A549 (cell line): ENCODE data around the gene ANO3.

Source experiments
- BHLHE40 ChIP-seq: IDR thresholded peaks from 2 replicates; pipeline ENCODE4 v1.6.1; 2012; ENCODE audit warnings: low read depth, low read length, inconsistent platforms
- HDAC2 ChIP-seq: fragments of 200-600 bp; sonication (generic); IDR thresholded peaks from 2 replicates; pipeline ENCODE4 v1.6.1; 2016
- HEYL ChIP-seq: fragments of 250-450 bp; sonication (Bioruptor Pico); IDR thresholded peaks from 2 replicates; pipeline ENCODE4 v1.8.0; 2021; ENCODE audit warnings: mild to moderate bottlenecking, moderate library complexity
- POLR2A ChIP-seq: IDR thresholded peaks from 2 replicates; pipeline ENCODE4 v1.6.1; 2012; ENCODE audit warnings: mild to moderate bottlenecking, low read length
- RFX5 ChIP-seq: fragments of 450-650 bp; IDR thresholded peaks from 2 replicates; pipeline ENCODE4 v1.7.1; 2014; ENCODE audit warnings: antibody characterized with exemption, mild to moderate bottlenecking, moderate library complexity
- TF ChIP-seq, protein P1 (sequence below): fragments of 450-650 bp; IDR thresholded peaks from 2 replicates; pipeline ENCODE4 v1.6.1; 2014; ENCODE audit warnings: antibody characterized with exemption
- TF ChIP-seq, protein P2 (sequence below): fragments of >200 bp; sonication (Bioruptor Twin); formaldehyde crosslinking; IDR thresholded peaks from 3 replicates; pipeline ENCODE4 v1.5.1; 2016

- no peak for TF ChIP-seq RFX5
- TF ChIP-seq, protein P1, sequence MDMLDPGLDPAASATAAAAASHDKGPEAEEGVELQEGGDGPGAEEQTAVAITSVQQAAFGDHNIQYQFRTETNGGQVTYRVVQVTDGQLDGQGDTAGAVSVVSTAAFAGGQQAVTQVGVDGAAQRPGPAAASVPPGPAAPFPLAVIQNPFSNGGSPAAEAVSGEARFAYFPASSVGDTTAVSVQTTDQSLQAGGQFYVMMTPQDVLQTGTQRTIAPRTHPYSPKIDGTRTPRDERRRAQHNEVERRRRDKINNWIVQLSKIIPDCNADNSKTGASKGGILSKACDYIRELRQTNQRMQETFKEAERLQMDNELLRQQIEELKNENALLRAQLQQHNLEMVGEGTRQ, result no peak
- TF ChIP-seq HDAC2, result no peak
- TF ChIP-seq HEYL, result no peak
- TF ChIP-seq, protein P2, sequence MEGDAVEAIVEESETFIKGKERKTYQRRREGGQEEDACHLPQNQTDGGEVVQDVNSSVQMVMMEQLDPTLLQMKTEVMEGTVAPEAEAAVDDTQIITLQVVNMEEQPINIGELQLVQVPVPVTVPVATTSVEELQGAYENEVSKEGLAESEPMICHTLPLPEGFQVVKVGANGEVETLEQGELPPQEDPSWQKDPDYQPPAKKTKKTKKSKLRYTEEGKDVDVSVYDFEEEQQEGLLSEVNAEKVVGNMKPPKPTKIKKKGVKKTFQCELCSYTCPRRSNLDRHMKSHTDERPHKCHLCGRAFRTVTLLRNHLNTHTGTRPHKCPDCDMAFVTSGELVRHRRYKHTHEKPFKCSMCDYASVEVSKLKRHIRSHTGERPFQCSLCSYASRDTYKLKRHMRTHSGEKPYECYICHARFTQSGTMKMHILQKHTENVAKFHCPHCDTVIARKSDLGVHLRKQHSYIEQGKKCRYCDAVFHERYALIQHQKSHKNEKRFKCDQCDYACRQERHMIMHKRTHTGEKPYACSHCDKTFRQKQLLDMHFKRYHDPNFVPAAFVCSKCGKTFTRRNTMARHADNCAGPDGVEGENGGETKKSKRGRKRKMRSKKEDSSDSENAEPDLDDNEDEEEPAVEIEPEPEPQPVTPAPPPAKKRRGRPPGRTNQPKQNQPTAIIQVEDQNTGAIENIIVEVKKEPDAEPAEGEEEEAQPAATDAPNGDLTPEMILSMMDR, result no peak
- no peak for TF ChIP-seq POLR2A
- no peak for TF ChIP-seq BHLHE40
These were observed 333.1 kb downstream of the ANO3 start for GRCh38 chr11:26665036-26665435.
